HepG2 (cell line): ENCODE results near the gene OR6S1. TPM values are rescaled to one million over a fixed set of nuclear protein-coding genes. Genes with fewer than 3 reads are reported as not detected.

ENCODE experiments used
- ATF7 ChIP-seq, 2 experiments: fragments of 450-650 bp in 1 of 2; sonication (generic) in 1 of 2; formaldehyde crosslinking in 1 of 2; IDR thresholded peaks; 2 replicates each; pipeline versions ENCODE4 v1.4.0 to v1.6.1; 2016 to 2020; ENCODE audit warnings: antibody characterized with exemption in 1 of 2, mild to moderate bottlenecking in 1 of 2, missing genetic modification reagents in 1 of 2
- ESRRA ChIP-seq: sonication (generic); formaldehyde crosslinking; IDR thresholded peaks from 2 replicates; pipeline ENCODE4 v1.5.1; 2020; ENCODE audit warnings: mild to moderate bottlenecking, low read depth, missing genetic modification reagents
- IKZF4 ChIP-seq: sonication (generic); formaldehyde crosslinking; IDR thresholded peaks from 2 replicates; pipeline ENCODE4 v1.5.1; 2020; ENCODE audit warnings: borderline replicate concordance, mild to moderate bottlenecking, low read depth, missing genetic modification reagents; ENCODE audit errors: not compliant biosample characterization
- MED1 ChIP-seq: sonication (generic); formaldehyde crosslinking; IDR thresholded peaks from 2 replicates; pipeline ENCODE4 v1.4.0; 2020; ENCODE audit warnings: missing genetic modification reagents
- MEIS1 ChIP-seq: sonication (generic); formaldehyde crosslinking; IDR thresholded peaks from 2 replicates; pipeline ENCODE4 v1.9.0; 2021; ENCODE audit warnings: mild to moderate bottlenecking, missing genetic modification reagents, moderate library complexity, borderline replicate concordance
- NFE2L1 ChIP-seq: sonication (generic); formaldehyde crosslinking; IDR thresholded peaks from 2 replicates; pipeline ENCODE4 v1.4.0; 2020; ENCODE audit warnings: missing genetic modification reagents, mild to moderate bottlenecking, borderline replicate concordance
- RXRB ChIP-seq: IDR thresholded peaks from 2 replicates; pipeline ENCODE4 v1.6.1; 2016; ENCODE audit warnings: borderline replicate concordance, missing genetic modification reagents, missing compliant biosample characterization
- ZNF24 ChIP-seq: fragments of 450-650 bp; IDR thresholded peaks from 2 replicates; pipeline ENCODE4 v1.6.1; 2017; ENCODE audit warnings: antibody characterized with exemption, mild to moderate bottlenecking
- ZNF256 ChIP-seq: sonication (generic); formaldehyde crosslinking; conservative IDR thresholded peaks from 2 replicates; pipeline ENCODE4 v1.4.0; 2020; ENCODE audit warnings: missing genetic modification reagents
- ZNF547 ChIP-seq: sonication (generic); formaldehyde crosslinking; IDR thresholded peaks from 2 replicates; pipeline ENCODE4 v1.5.1; 2020; ENCODE audit warnings: mild to moderate bottlenecking, missing genetic modification reagents
- ZNF619 ChIP-seq: sonication (generic); formaldehyde crosslinking; IDR thresholded peaks from 2 replicates; pipeline ENCODE4 v1.4.0; 2020; ENCODE audit warnings: mild to moderate bottlenecking, missing genetic modification reagents
- ZSCAN29 ChIP-seq: sonication (generic); formaldehyde crosslinking; conservative IDR thresholded peaks from 2 replicates; pipeline ENCODE4 v1.4.0; 2020; ENCODE audit warnings: mild to moderate bottlenecking, missing genetic modification reagents
- polyA plus RNA-seq, 8 experiments: library from polyadenylated mRNA; depleted of rRNA in 3 of 8; stranded (reverse) in 7 of 8; unstranded in 1 of 8; fragments of >200 nt; fragmentation: Illumina TruSeq in 4 of 8; extraction: Trizol in 4 of 8; gene quantifications; 2 replicates each; pipeline versions ENCODE4 v1.2.1 to v1.2.3, GENCODE V29; 2011 to 2016; ENCODE audit warnings: low read depth in 4 of 8, missing spikeins in 1 of 8, mixed read lengths in 1 of 8; ENCODE audit not compliant: insufficient read depth in 1 of 8
- total RNA-seq, 5 experiments: library from RNA; depleted of rRNA; stranded (reverse); fragments of >200 nt; fragmentation: Illumina TruSeq; extraction: Trizol; gene quantifications; 2 replicates each; pipeline ENCODE4 v1.2.3, GENCODE V29; 2016; ENCODE audit warnings: low read depth in 1 of 5
- TF ChIP-seq, protein P1 (sequence below): sonication (generic); formaldehyde crosslinking; conservative IDR thresholded peaks from 2 replicates; pipeline ENCODE4 v1.8.1; 2023; ENCODE audit warnings: missing genetic modification reagents
- TF ChIP-seq, protein P2 (sequence below): sonication (generic); formaldehyde crosslinking; IDR thresholded peaks from 2 replicates; pipeline ENCODE4 v1.5.1; 2020; ENCODE audit warnings: missing genetic modification reagents, mild to moderate bottlenecking, borderline replicate concordance
- TF ChIP-seq, protein P3 (sequence below), 2 experiments: sonication (generic) in 1 of 2; formaldehyde crosslinking in 1 of 2; IDR thresholded peaks; 2 replicates each; pipeline versions ENCODE4 v1.4.0 to v1.6.1; 2018 to 2020; ENCODE audit warnings: missing genetic modification reagents in 2 of 2, borderline replicate concordance in 1 of 2, low read depth in 1 of 2, mild to moderate bottlenecking in 1 of 2, missing biosample characterization in 1 of 2
- TF ChIP-seq, protein P4 (sequence below): sonication (generic); formaldehyde crosslinking; IDR thresholded peaks from 2 replicates; pipeline ENCODE4 v1.4.0; 2020; ENCODE audit warnings: missing genetic modification reagents
- TF ChIP-seq, protein P5 (sequence below): sonication (generic); formaldehyde crosslinking; IDR thresholded peaks from 2 replicates; pipeline ENCODE4 v1.4.0; 2020; ENCODE audit warnings: missing genetic modification reagents
- TF ChIP-seq, protein P6 (sequence below): sonication (generic); formaldehyde crosslinking; IDR thresholded peaks from 2 replicates; pipeline ENCODE4 v1.5.1; 2020; ENCODE audit warnings: missing genetic modification reagents, mild to moderate bottlenecking, borderline replicate concordance

Gene OR6S1
- total and polyA plus RNA-seq, 2 of the 13 experiments (the other 11 are each of a cell fraction or from before 2014, with no cell fraction given) = 0.09 TPM; not detected in 1

DNA sequence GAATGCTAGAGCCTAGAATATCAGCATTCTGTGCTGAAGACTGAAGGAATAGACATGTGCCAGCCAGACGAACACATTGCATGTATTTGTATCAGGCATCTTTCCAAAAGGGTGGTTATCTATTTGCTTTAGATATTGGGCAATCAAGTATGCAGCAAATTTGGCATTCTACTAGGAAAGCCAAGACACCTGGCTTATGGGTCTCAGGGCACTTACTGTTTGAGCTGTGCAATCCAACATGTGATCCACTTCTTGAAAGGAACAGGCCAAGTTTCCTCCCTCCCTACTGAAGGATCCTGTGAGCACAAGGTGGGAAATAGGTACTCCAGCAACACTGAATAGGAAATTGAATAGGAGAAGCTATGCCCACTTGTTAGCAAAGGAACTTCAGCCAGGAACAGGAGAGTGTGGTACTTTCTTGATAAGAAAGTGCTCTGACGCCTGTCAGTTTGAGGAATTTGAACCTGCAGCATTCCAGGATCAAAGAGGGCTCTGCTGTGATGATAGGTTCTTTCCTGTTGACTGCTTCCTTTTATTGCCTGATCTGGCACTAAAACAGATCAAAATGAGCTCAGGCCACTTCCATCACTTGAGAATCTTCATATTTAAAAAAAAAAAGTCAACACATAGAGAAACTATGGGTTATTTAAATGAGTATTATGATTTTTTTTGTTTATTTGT lies 20.6 kb downstream of the OR6S1 start (continued):
- TF ChIP-seq ZNF24 (no peak), NFE2L1 (CRISPR knock-in tag) (no peak), RXRB (CRISPR knock-in tag) (peak; percentile 28; the same call in 1 of the 2 replicates), ATF7 (IDR thresholded peaks at IDR 0.05) (no peak), ATF7 (CRISPR knock-in tag; IDR thresholded peaks at IDR 0.05) (no peak), ZNF256 (CRISPR knock-in tag) (no peak), MEIS1 (peak; percentile 78; the same call in 1 of the 2 replicates), MED1 (peak; percentile 49; the same call in 1 of the 2 replicates), ZNF547 (CRISPR knock-in tag) (peak; percentile 66; the same call in 1 of the 2 replicates), ESRRA (CRISPR knock-in tag) (no peak), ZNF619 (CRISPR knock-in tag) (no peak), IKZF4 (CRISPR knock-in tag) (no peak), ZSCAN29 (CRISPR knock-in tag) (no peak)
- TF ChIP-seq, protein P1, sequence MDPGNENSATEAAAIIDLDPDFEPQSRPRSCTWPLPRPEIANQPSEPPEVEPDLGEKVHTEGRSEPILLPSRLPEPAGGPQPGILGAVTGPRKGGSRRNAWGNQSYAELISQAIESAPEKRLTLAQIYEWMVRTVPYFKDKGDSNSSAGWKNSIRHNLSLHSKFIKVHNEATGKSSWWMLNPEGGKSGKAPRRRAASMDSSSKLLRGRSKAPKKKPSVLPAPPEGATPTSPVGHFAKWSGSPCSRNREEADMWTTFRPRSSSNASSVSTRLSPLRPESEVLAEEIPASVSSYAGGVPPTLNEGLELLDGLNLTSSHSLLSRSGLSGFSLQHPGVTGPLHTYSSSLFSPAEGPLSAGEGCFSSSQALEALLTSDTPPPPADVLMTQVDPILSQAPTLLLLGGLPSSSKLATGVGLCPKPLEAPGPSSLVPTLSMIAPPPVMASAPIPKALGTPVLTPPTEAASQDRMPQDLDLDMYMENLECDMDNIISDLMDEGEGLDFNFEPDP (CRISPR knock-in tag) = no peak
- TF ChIP-seq, protein P2, sequence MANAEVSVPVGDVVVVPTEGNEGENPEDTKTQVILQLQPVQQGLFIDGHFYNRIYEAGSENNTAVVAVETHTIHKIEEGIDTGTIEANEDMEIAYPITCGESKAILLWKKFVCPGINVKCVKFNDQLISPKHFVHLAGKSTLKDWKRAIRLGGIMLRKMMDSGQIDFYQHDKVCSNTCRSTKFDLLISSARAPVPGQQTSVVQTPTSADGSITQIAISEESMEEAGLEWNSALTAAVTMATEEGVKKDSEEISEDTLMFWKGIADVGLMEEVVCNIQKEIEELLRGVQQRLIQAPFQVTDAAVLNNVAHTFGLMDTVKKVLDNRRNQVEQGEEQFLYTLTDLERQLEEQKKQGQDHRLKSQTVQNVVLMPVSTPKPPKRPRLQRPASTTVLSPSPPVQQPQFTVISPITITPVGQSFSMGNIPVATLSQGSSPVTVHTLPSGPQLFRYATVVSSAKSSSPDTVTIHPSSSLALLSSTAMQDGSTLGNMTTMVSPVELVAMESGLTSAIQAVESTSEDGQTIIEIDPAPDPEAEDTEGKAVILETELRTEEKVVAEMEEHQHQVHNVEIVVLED = no peak
- TF ChIP-seq, protein P3, sequence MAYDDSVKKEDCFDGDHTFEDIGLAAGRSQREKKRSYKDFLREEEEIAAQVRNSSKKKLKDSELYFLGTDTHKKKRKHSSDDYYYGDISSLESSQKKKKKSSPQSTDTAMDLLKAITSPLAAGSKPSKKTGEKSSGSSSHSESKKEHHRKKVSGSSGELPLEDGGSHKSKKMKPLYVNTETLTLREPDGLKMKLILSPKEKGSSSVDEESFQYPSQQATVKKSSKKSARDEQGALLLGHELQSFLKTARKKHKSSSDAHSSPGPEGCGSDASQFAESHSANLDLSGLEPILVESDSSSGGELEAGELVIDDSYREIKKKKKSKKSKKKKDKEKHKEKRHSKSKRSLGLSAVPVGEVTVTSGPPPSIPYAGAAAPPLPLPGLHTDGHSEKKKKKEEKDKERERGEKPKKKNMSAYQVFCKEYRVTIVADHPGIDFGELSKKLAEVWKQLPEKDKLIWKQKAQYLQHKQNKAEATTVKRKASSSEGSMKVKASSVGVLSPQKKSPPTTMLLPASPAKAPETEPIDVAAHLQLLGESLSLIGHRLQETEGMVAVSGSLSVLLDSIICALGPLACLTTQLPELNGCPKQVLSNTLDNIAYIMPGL (CRISPR knock-in tag; IDR thresholded peaks at IDR 0.05; ENCODE audit: borderline replicate concordance in 1 of 2, low read depth in 1 of 2) = 0 out of 4 replicates have a peak, but pooled peaks of 1 of the 2 experiments have one; percentile 20
- TF ChIP-seq, protein P4, sequence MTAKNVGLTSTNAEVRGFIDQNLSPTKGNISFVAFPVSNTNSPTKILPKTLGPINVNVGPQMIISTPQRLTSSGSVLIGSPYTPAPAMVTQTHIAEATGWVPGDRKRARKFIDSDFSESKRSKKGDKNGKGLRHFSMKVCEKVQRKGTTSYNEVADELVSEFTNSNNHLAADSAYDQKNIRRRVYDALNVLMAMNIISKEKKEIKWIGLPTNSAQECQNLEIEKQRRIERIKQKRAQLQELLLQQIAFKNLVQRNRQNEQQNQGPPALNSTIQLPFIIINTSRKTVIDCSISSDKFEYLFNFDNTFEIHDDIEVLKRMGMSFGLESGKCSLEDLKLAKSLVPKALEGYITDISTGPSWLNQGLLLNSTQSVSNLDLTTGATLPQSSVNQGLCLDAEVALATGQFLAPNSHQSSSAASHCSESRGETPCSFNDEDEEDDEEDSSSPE (CRISPR knock-in tag) = no peak
- TF ChIP-seq, protein P5, sequence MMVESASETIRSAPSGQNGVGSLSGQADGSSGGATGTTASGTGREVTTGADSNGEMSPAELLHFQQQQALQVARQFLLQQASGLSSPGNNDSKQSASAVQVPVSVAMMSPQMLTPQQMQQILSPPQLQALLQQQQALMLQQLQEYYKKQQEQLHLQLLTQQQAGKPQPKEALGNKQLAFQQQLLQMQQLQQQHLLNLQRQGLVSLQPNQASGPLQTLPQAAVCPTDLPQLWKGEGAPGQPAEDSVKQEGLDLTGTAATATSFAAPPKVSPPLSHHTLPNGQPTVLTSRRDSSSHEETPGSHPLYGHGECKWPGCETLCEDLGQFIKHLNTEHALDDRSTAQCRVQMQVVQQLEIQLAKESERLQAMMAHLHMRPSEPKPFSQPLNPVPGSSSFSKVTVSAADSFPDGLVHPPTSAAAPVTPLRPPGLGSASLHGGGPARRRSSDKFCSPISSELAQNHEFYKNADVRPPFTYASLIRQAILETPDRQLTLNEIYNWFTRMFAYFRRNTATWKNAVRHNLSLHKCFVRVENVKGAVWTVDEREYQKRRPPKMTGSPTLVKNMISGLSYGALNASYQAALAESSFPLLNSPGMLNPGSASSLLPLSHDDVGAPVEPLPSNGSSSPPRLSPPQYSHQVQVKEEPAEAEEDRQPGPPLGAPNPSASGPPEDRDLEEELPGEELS (CRISPR knock-in tag) = peak; percentile 84
- TF ChIP-seq, protein P6, sequence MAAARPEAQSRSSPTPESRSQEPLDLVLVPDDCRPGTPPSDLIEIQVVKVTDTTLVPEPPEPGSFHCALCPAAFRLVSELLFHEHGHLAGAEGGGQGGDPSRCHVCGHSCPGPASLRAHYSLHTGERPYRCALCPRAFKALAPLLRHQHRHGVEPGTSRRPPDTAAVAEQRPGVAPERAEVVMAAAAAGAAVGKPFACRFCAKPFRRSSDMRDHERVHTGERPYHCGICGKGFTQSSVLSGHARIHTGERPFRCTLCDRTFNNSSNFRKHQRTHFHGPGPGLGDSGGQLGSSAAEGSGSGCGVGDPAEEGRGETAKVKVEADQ (CRISPR knock-in tag) = 0 out of 2 replicates have a peak, but pooled peaks have one; percentile 54
